Measurements from ENCODE around the gene ERICH2. TPM values are rescaled to one million over a fixed set of nuclear protein-coding genes. Genes with fewer than 3 reads are reported as not detected.

Gene ERICH2
- total RNA-seq, 1 donor from 2014 or later, result not detected

GRCh38 chr2:170763232-170763631 lies 6.9 kb upstream of the ERICH2 start:
- DNase-seq, result no peak

GRCh38 chr2:170764880-170765261 lies 5.3 kb upstream of the ERICH2 start:
- no peak for DNase-seq

DNA sequence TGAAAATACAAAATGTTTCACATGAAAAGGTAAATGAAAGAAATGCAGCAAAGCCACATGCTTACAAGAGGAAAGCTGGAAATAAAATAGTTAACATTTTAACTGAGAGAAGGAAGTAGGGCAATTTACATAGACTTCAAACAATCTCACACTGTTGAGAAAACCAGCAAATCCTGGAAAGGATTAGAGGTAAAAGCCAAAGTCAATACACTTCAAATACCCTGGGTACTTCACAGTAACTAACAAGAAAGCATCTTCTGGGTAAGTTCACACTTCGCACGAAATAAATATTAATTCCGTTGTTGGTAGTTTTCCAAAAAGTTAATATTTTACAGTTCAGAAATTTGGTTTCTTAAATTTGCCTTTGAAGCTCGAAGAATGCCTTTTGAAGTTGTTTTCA lies 3.5 kb upstream of the ERICH2 start:
- no peak for DNase-seq

DNA sequence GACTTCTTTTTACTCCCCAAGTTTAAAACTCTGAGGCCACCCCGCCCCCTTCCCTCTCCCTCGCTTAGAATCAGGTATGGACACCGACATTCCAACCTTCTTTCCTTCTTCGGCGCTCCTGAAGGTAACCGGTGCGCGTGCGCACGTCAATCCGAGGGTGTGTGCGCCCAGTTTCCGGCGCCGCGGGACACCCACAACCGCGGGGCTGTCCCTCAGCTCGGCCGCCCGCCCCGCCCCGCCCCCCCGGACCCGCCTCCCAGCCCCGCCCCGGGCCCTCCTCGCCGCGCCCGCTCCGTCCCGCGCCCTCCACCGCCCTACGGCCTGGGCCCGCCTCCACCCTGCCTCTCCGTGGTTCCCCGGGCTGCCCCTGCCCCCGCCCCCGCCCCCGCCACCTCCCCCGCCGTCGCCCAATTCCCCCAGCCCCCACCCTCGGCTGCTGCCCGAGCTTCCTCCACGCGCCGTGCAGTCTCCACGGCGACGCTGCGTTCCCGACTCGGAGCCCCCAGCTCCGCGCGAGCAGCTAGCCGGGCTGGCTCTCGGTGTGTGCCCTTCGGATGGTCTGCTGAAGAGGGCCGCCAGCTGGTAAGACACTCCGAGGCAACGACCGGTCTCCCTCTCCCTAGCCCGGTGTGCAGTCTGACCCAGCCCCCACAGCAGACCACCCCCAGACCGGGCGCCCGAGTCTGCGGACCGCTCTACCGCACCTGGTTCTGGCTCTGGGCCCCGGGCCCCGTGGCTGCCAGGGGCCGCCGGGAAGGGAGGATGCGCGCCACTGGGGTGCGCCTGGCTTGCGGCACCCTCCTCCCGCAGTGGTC lies 635 bp downstream of the ERICH2 start:
- peak; percentile 77 for DNase-seq

DNA sequence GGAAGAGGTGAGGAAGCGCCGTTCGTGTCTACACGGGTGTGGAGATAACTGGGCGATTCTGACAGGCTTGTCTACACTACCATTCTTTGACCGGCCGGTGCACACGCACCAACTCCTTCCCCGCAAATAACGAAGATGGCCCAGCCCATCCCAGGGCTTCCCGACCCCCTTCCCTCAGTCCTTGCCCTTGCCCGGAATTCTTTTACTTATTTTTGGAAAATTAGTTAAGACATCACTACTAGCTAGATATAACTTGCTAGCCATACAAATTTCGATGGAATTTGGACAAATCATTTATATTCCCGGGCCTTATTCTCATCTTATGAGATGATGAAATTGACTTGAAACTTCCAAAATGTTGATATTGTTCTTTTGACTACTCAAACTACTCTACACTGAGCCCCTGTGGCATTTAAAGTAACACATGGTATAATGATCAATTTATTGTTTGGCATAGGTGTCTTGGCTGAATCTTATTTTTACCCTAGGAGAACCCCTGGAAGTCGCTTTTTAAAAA lies 1.3 kb downstream of the ERICH2 start:
- DNase-seq, result no peak

DNA sequence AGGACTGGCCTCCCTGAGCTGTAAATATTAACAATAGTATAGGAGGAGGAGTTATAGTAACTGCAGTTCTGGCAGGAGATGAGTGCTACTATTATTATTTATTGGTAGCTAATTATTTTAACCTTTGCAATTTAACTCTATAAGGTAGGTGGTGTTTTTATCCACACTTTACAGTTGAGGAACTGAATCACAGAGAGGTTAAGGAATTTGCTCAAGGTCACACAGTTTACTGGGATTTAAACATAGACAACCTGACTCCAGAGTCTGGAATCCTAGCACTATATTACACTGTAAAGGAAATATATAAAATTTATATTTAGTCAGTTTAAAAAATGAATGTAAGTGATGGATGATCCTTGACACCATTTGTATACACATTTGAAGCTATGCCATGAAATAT lies 2.1 kb downstream of the ERICH2 start:
- DNase-seq, result no peak

DNA sequence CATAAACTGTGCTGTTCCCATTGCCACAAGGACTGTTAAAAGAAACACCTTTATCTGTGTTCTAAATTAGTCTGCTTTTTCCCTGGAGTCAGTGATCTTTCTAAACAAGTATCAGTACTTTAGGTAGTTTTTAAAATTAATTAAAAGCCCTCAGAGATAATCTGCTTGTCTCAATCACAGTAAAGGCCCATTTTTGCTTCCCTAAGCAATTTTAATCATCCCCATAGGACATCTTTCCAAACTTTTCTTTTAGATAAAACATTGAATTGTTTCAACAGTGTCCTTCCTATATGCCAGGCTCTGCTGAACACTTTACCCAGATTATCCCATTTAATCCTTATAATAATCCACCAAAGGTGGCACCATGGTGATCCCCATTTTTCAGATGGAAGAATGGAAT lies 3.9 kb downstream of the ERICH2 start:
- no peak for DNase-seq

GRCh38 chr2:170778900-170779299 lies 8.7 kb downstream of the ERICH2 start:
- DNase-seq, result no peak

GRCh38 chr2:170779304-170779703 lies 9.1 kb downstream of the ERICH2 start:
- DNase-seq, result no peak

GRCh38 chr2:170782673-170783072 lies 12.5 kb downstream of the ERICH2 start:
- DNase-seq, result no peak

GRCh38 chr2:170783549-170783948 lies 13.4 kb downstream of the ERICH2 start:
- no peak for DNase-seq

- no peak for DNase-seq
Observed at GRCh38 chr2:170798996-170799395, 28.8 kb downstream of the ERICH2 start.

DNA sequence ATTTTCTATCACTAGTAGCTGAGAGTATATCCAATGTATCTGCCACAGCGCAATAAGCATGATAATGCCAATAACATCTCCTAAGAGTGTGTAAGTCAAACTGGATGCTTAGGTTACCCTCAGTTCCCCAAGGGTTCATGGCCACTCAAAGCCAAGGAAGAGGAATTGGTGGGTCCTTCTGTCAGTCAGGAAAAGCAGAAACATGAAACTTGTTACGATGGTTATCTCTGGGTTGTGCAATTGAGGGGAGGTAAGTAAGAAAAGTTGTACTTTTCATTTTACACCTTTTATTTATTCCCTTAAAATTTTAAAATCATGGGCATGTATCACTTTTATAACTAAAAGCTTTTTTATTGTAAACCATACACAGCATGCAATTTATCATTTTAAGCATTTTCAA lies 36.4 kb downstream of the ERICH2 start:
- DNase-seq, result no peak

DNA sequence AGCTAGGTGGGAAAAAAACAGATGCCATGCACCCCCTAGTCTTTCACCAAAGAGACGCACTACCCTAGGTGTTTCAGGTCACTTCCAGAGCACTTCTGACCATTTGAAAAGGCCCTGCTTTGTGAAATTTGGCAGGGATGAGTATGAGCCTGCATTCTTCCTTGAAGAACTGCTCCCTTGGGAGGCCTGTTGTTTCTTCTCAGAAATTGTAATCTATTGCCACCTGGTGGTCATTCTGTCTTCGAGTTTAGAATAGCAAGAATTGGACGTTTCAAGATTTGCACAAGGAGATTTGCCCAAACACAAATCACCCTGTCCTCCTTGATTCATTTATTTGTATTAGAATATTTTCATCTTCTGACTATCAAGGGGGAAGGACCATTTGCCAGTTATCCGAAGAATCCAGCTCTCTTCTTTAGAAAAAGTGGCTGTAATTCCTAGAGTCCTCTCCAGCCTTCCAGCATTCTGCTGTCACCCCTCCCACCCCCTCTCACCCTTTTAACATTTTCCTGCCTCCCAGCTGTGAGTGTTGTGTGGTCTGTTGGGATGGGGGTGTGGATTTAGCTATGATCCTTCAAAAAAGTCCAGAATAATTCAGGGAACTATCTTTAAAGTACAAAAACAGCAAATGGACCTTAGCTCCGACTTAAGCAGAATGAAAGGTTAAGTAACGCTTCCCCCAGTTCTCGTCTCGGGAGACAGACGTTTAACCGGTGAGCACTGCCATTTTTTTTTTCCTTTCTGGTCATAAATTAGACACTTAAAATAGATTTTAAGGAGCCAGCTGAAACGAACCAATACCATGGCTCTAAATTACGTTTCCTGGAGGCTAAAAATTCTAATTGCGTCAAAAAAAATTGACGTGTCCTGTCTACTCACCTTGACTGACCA lies 42.8 kb downstream of the ERICH2 start:
- DNase-seq, result no peak

DNA sequence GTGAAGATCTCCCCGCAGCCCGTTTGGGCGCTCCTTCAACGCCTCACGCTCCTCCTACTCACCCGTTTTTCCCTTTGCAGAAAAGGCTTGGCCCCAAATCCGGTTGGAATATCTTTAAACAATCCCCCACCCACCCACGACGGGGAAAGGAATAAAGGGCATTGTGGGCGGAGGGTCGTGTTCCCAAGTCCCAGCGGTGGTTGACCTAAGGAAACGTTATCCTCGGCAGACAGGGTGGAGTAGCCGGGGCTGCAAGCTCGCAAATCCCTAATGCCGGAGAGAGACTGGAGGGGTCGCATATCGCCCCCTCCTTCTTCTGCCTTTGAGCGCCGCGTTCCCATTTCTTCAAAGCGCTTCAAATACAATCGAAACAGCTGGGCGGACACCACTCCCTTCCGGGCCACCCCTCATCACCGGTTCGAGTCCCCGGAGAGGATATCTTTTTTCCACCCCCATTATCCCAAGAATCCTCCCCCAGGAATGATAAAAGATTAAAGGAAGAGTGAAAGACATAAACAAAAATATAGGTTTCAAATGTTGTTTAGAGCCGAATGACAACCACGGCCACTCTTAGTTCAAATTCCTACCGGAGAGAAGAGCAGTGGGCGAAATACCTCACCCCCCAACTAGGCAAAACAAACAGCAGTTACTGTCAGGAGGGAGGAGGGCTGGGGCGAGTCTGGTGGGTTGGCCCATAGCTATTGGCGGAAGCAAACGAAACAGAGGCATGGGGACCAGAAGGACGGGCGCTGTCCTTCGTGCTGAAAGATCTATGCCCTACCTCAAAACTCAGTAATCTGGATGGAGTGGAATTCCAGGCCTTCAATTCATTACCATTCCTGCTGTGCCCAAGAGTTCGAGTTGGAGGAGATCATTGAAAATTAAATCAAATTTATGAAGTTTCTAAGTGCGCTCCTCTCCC lies 43.7 kb downstream of the ERICH2 start:
- no peak for DNase-seq

GRCh38 chr2:170814533-170815230 lies 44.5 kb downstream of the ERICH2 start:
- DNase-seq, result no peak

DNA sequence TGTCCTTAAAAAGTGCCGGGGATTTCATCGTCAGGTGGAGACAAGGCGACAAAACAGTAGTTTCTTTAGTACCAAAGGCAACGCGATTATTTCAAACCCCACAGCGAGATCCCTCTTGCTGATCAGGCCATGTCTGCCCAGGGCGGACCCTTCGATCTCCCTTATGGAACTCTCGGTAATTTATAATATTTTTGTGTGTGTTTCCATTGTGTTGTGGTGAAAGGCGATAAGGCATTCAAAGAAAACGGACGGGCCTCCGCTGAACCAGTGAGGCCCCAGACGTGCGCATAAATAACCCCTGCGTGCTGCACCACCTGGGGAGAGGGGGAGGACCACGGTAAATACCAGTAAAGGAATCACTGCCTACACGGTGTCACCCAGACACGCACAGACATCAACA lies 45.1 kb downstream of the ERICH2 start:
- no peak for DNase-seq

DNA sequence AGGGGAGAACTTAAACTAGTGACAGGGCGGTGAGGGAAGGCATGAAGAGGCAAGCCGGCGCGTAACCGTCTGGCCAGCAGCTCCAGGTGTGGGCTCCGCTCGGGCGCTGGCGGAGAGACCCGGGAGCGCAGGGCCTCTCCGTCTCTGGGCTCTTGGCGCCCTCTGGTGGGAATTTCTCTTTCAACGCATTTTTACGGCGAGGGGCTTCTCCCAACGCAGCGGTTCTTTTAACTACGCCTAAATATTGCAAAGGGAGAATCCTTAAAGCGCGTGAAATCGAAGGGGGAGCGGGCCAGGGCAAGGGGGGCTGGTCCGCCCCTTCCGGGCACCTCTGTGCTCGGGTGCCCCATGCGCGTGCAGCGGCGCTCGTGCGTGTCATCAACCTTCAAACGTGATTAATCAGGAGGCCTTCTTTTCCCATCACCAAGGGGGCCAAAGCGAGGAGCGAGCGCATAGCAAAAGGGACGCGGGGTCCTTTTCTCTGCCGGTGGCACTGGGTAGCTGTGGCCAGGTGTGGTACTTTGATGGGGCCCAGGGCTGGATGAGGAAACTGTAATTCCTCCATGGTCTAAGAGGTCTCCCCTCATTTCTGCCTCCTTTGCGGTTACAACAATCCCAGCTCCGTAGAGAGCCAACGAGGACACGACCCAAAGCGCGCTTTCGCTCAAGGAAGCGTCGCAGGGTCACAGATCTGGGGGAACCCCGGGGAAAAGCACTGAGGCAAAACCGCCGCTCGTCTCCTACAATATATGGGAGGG lies 45.7 kb downstream of the ERICH2 start:
- no peak for DNase-seq

- DNase-seq, result no peak
Observed at GRCh38 chr2:170816504-170817092, 46.4 kb downstream of the ERICH2 start, which contains the start of gene GAD1. Gene GAD1 (plus strand): TSS chr2:170816887. CDS start chr2:170818592, 1,705 bp downstream.

Data from occipital lobe (tissue), 2 donors.